Loucy (cell line): ENCODE measurements around the gene MAP1A.

Experiments used
- H2AFZ ChIP-seq: fragments of 200-600 bp; sonication (generic); 2 replicates; pipeline ENCODE4 v1.6.0; 2016; ENCODE audit warnings: antibody characterized with exemption, mild to moderate bottlenecking, low read length, moderate library complexity
- H3F3A ChIP-seq: fragments of 200-600 bp; 2 replicates; pipeline ENCODE4 v1.6.0; 2016; ENCODE audit warnings: antibody characterized with exemption, low read depth, mild to moderate bottlenecking
- H3K27me3 ChIP-seq: fragments of 200-600 bp; sonication (generic); 2 replicates; pipeline ENCODE4 v1.6.1; 2014; ENCODE audit warnings: low read length, mild to moderate bottlenecking; ENCODE audit not compliant: insufficient read depth, poor library complexity, severe bottlenecking
- H3K36me3 ChIP-seq: fragments of 200-600 bp; sonication (generic); 2 replicates; pipeline ENCODE4 v1.6.1; 2016; ENCODE audit warnings: low read length; ENCODE audit not compliant: insufficient read depth
- H3K4me1 ChIP-seq: fragments of 200-600 bp; sonication (generic); 2 replicates; pipeline ENCODE4 v1.5.1; 2014; ENCODE audit warnings: low read length, mild to moderate bottlenecking; ENCODE audit not compliant: insufficient read depth, poor library complexity, severe bottlenecking
- H3K4me2 ChIP-seq: fragments of 200-600 bp; sonication (generic); 2 replicates; pipeline ENCODE4 v1.6.0; 2014; ENCODE audit warnings: antibody characterized with exemption, low read length, low read depth, mild to moderate bottlenecking; ENCODE audit not compliant: poor library complexity, severe bottlenecking
- H3K4me3 ChIP-seq: fragments of 200-600 bp; sonication (generic); 2 replicates; pipeline ENCODE4 v1.5.1; 2014; ENCODE audit warnings: low read length, mild to moderate bottlenecking, mixed read lengths; ENCODE audit not compliant: poor library complexity, severe bottlenecking
- H3K79me2 ChIP-seq: fragments of 200-600 bp; sonication (generic); 2 replicates; pipeline ENCODE4 v1.6.1; 2014; ENCODE audit warnings: low read length; ENCODE audit not compliant: insufficient read depth
- H3K9ac ChIP-seq: fragments of 200-600 bp; sonication (generic); 2 replicates; pipeline ENCODE4 v1.6.0; 2014; ENCODE audit warnings: mild to moderate bottlenecking, low read depth, low read length, moderate library complexity; ENCODE audit not compliant: poor library complexity, severe bottlenecking
- H3K9me2 ChIP-seq: fragments of 200-600 bp; sonication (generic); replicated peaks from 2 replicates; pipeline ENCODE4 v1.6.1; 2016; ENCODE audit warnings: low read depth, low read length, mixed read lengths
- H3K9me3 ChIP-seq: fragments of 200-600 bp; sonication (generic); 2 replicates; pipeline ENCODE4 v1.6.1; 2014; ENCODE audit warnings: mild to moderate bottlenecking, antibody characterized with exemption, low read length, low read depth; ENCODE audit not compliant: insufficient read depth
- H4K20me1 ChIP-seq: fragments of 200-600 bp; sonication (generic); 2 replicates; pipeline ENCODE4 v1.6.0; 2014; ENCODE audit warnings: antibody characterized with exemption, low read length, mild to moderate bottlenecking; ENCODE audit not compliant: insufficient read depth, poor library complexity, severe bottlenecking
- CTCF ChIP-seq: fragments of 200-600 bp; sonication (generic); conservative IDR thresholded peaks from 2 replicates; pipeline ENCODE4 v1.5.1; 2014; ENCODE audit warnings: mild to moderate bottlenecking, antibody characterized with exemption, low read length
- EZH2phosphoT487 ChIP-seq: fragments of 200-600 bp; IDR thresholded peaks from 2 replicates; pipeline ENCODE4 v1.6.1; 2018; ENCODE audit warnings: antibody characterized with exemption, mild to moderate bottlenecking, moderate library complexity, borderline replicate concordance

MAP1A gene

DNA sequence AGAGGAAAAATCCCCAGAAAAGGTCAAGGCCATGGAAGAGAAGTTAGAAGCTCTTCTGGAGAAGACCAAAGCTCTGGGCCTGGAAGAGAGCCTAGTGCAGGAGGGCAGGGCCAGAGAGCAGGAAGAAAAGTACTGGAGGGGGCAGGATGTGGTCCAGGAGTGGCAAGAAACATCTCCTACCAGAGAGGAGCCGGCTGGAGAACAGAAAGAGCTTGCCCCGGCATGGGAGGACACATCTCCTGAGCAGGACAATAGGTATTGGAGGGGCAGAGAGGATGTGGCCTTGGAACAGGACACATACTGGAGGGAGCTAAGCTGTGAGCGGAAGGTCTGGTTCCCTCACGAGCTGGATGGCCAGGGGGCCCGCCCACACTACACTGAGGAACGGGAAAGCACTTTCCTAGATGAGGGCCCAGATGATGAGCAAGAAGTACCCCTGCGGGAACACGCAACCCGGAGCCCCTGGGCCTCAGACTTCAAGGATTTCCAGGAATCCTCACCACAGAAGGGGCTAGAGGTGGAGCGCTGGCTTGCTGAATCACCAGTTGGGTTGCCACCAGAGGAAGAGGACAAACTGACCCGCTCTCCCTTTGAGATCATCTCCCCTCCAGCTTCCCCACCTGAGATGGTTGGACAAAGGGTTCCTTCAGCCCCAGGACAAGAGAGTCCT lies 9.0 kb downstream of the MAP1A start:
- no peaks in the 10 kb centered on the region for H3K9me3 ChIP-seq
- no peaks in the 10 kb centered on the region for H3K79me2 ChIP-seq
- TF ChIP-seq CTCF (no peak), EZH2phosphoT487 (no peak)
- H3K4me1 ChIP-seq: no peaks in the 10 kb centered on the region
- no peak overlapping the region for H2AFZ ChIP-seq
- H3F3A ChIP-seq: no peaks in the 10 kb centered on the region
- H3K36me3 ChIP-seq: no peaks in the 10 kb centered on the region; the same call in 1 of the 2 replicates
- H3K27me3 ChIP-seq: no peaks in the 10 kb centered on the region
- H4K20me1 ChIP-seq: no peaks in the 10 kb centered on the region
- no peak overlapping the region for H3K4me3 ChIP-seq
- H3K9me2 ChIP-seq: no peaks in the 10 kb centered on the region
- H3K4me2 ChIP-seq: no peak overlapping the region
- H3K9ac ChIP-seq: no peak overlapping the region

GRCh38 chr15:43527016-43527801 lies 9.8 kb downstream of the MAP1A start:
- H3K9ac ChIP-seq: no peak overlapping the region
- no peaks in the 10 kb centered on the region for H3K4me1 ChIP-seq
- no peaks in the 10 kb centered on the region for H3F3A ChIP-seq
- no peaks in the 10 kb centered on the region for H3K36me3 ChIP-seq
- no peak overlapping the region for H2AFZ ChIP-seq
- no peak overlapping the region for H3K4me2 ChIP-seq
- H3K4me3 ChIP-seq: no peak overlapping the region
- no peaks in the 10 kb centered on the region for H3K79me2 ChIP-seq
- TF ChIP-seq CTCF: no peak
- no peak for TF ChIP-seq EZH2phosphoT487
- no peaks in the 10 kb centered on the region for H4K20me1 ChIP-seq
- no peaks in the 10 kb centered on the region for H3K9me3 ChIP-seq
- no peaks in the 10 kb centered on the region for H3K27me3 ChIP-seq
- H3K9me2 ChIP-seq: no peaks in the 10 kb centered on the region

- Histone ChIP-seq H3K9ac (no peak overlapping the region), H3K79me2 (no peaks in the 10 kb centered on the region), H3K4me3 (no peak overlapping the region), H3F3A (no peaks in the 10 kb centered on the region), H3K27me3 (no peaks in the 10 kb centered on the region), H3K9me2 (no peaks in the 10 kb centered on the region), H2AFZ (no peak overlapping the region), H3K36me3 (no peaks in the 10 kb centered on the region), H3K4me2 (no peak overlapping the region), H3K9me3 (no peaks in the 10 kb centered on the region), H3K4me1 (no peaks in the 10 kb centered on the region), H4K20me1 (no peaks in the 10 kb centered on the region)
- TF ChIP-seq CTCF (no peak), EZH2phosphoT487 (no peak)
Measured at GRCh38 chr15:43527802-43528541, 10.6 kb downstream of the MAP1A start.
